ENCODE measurements around the gene AUP1.

DNA sequence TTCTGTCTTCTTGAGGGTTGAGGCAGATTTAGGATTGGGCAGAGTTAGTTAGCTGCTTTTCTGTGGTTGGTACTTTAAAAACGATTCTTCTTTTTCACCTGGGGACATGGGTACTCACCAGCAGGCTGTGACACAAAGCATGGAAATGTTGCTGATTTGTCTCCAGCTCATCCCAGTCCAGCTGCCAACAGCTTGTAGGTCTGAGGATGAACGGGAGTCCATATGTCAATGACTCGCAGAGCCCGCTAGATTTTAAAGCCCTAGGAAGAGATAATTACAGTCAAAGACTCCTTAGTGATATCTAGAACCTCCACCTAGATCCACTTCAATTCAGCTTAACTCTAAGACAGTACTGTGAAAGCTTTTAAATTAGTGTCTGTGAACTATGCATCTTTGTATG is 45.8 kb upstream of the AUP1 start:
- TF ChIP-seq CTCF (IDR thresholded peaks at IDR 0.05) (no peak), EP300 (IDR thresholded peaks at IDR 0.05) (no peak), POLR2A (IDR thresholded peaks at IDR 0.05) (no peak)
